T-helper 17 cell (primary cell): ENCODE measurements around the gene HPS1. TPM values are rescaled to one million over a fixed set of nuclear protein-coding genes. Genes with fewer than 3 reads are reported as not detected.
A peak's percentile ranks its signal among the peaks of the same experiment; 100 is the strongest.

Source experiments
- ATAC-seq: fragments of 150-1000 bp; cut with Tn5 transposase; 2 replicates; pipeline ENCODE4 v1.10.0; 2021; ENCODE audit warnings: mild to moderate bottlenecking, moderate library complexity
- DNase-seq, 3 donors: peaks; one replicate each; pipeline versions ENCODE4 v3.0.0 to v3.0.0-alpha.2; 2020 to 2021
- H3K9me3 ChIP-seq: one replicate; pipeline ENCODE4 v1.7.0; 2013; ENCODE audit warnings: low read length, mild to moderate bottlenecking; ENCODE audit not compliant: control insufficient read depth, poor library complexity, severe bottlenecking
- H3K27ac Mint-ChIP-seq: one replicate; pipeline ENCODE4 v1.8.0; 2022; ENCODE audit warnings: mild to moderate bottlenecking, moderate library complexity, mixed read lengths
- H3K27me3 Mint-ChIP-seq: one replicate; pipeline ENCODE4 v1.8.0; 2022; ENCODE audit warnings: mixed read lengths
- H3K36me3 Mint-ChIP-seq: one replicate; pipeline ENCODE4 v1.8.0; 2022; ENCODE audit warnings: low read depth, mixed read lengths
- H3K4me1 Mint-ChIP-seq: one replicate; pipeline ENCODE4 v1.8.0; 2022; ENCODE audit warnings: mild to moderate bottlenecking, mixed read lengths
- H3K4me3 Mint-ChIP-seq: one replicate; pipeline ENCODE4 v1.8.0; 2022; ENCODE audit warnings: mild to moderate bottlenecking, moderate library complexity, mixed read lengths
- total RNA-seq, 4 donors: library from RNA in 2 of 4; stranded (reverse) in 2 of 4; gene quantifications; one replicate each; pipeline ENCODE4 v1.2.3 and lab custom pipeline; 2022 to 2026

HPS1 gene
- total RNA-seq, 2 donors from 2014 or later: 76.5 to 79.3 TPM

DNA sequence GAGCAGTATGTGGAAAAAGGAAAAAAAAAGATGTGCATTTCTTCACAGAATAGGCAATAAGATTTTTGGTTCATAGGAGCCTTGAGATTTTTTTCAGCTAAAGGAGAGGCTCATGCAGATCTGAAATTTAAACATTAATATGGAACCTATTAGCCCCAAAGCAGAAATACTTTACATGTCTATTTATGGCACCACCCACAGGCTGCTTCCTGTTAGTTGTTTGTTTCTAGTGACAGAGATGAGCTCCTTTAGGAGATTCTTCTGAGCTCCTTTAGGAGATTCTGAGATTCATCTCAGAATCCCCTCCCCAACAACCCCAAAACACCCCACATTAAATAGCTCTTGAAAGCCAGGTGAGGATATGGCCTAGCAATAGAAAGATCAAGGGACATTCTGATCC, 27.9 kb upstream of the HPS1 start:
- peaks cover 4% of the 10 kb centered on the region for H3K4me1 Mint-ChIP-seq

DNA sequence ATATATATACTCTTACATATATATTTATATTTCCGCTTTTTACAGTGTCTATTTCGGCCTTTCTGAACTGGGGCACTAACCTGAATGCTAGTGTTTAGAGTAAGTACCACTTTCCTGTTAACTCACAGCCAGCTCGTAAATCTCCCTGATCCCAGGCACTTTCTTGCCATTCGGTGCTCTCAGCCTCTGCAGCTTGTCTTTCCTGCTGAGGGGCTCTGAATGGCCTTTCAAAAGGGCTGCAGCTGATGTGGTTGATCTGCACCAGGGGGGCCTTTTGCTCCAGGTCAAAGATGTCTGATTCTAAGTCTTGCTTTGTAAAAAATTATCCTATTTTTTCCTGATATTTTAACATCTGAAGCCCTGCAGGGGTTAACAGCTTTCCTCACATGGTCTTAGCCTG, 25.5 kb upstream of the HPS1 start:
- no peak overlapping the region for H3K27ac Mint-ChIP-seq
- peaks cover 14% of the 10 kb centered on the region for H3K4me1 Mint-ChIP-seq

More for the DNA sequence above, 27.9 kb upstream of the HPS1 start:
- no peak overlapping the region for H3K4me3 Mint-ChIP-seq
- DNase-seq (no peak), ATAC-seq (no peak)
- H3K9me3 ChIP-seq: no peaks in the 10 kb centered on the region
- no peak overlapping the region for H3K27ac Mint-ChIP-seq
- peaks cover 9% of the 10 kb centered on the region for H3K27me3 Mint-ChIP-seq
- no peaks in the 10 kb centered on the region for H3K36me3 Mint-ChIP-seq

DNA sequence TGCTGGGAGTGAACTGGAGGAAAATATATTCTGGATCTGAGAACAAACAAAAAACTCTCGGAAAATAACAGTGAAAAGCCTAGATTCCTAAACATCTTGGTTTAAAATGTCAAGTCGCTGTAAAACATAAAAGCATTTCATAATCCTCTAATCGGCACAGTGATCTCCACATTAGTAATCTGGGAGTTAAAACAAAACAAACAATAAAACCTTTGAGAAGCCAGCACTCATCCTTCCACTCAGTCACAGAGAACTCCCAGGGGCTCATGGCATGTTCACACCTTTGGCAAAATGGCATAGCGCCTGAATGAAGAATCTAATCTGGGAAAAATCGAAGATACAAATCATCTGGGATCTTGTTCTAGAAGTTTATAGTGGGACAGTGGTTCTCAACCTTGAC, 24.1 kb upstream of the HPS1 start:
- Mint-ChIP-seq H3K4me1 (peaks cover 17% of the 10 kb centered on the region), H3K27me3 (peaks cover 17% of the 10 kb centered on the region), H3K27ac (no peak overlapping the region), H3K36me3 (no peaks in the 10 kb centered on the region), H3K4me3 (no peak overlapping the region)
- no peak for DNase-seq
- H3K9me3 ChIP-seq: no peaks in the 10 kb centered on the region
- no peak for ATAC-seq

More for the DNA sequence above, 25.5 kb upstream of the HPS1 start:
- H3K9me3 ChIP-seq: no peaks in the 10 kb centered on the region
- Mint-ChIP-seq H3K36me3 (no peaks in the 10 kb centered on the region), H3K27me3 (peaks cover 17% of the 10 kb centered on the region), H3K4me3 (no peak overlapping the region)
- DNase-seq (no peak), ATAC-seq (no peak)

DNA sequence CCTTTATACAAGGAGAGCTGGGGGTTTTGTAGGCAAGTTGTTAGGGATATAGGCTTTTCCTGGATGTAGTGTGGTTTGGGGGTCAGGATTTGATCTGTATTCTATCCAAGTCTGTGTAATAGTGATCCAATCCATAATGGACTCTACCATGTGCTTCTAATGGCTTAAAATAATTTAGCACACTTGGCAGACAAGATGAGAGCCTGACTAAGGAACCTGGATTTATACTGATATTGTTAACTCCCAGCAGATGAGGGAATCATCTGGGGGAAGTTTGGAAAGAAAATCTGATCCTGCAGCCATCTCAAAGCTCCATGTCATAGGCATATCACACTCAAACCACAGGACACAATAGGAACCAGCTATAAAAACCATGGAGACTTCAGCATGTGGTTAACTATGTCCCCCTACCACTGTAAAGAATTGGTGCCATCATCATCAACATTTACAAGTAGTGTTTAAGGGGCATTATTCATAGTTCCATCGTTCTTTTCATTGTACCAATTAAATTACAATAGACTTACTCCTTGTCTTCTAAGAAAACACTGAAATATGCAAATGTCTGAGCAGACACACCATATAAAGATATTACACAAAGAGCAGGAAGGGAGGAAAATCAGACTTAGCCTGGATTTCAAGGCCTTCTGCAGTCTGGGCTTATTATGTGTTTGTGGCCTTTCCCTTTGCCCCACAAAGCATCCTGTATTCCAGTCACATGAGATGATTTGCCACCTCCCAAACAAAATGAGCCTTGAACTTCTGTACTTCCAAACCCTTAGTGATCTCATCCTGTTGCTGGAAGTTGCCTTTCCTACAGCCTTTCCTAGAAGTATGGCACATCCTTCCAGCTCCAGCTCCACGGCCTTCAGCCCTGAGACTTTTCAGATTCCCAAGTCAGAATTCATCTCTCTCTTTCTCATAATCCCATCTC, 22.5 kb upstream of the HPS1 start:
- DNase-seq: no peak
- peaks cover 15% of the 10 kb centered on the region for H3K4me1 Mint-ChIP-seq
- H3K36me3 Mint-ChIP-seq: no peaks in the 10 kb centered on the region
- H3K27ac Mint-ChIP-seq: no peak overlapping the region
- H3K27me3 Mint-ChIP-seq: peaks cover 23% of the 10 kb centered on the region
- no peak for ATAC-seq
- no peaks in the 10 kb centered on the region for H3K9me3 ChIP-seq
- peak overlapping the region; percentile 98 for H3K4me3 Mint-ChIP-seq

DNA sequence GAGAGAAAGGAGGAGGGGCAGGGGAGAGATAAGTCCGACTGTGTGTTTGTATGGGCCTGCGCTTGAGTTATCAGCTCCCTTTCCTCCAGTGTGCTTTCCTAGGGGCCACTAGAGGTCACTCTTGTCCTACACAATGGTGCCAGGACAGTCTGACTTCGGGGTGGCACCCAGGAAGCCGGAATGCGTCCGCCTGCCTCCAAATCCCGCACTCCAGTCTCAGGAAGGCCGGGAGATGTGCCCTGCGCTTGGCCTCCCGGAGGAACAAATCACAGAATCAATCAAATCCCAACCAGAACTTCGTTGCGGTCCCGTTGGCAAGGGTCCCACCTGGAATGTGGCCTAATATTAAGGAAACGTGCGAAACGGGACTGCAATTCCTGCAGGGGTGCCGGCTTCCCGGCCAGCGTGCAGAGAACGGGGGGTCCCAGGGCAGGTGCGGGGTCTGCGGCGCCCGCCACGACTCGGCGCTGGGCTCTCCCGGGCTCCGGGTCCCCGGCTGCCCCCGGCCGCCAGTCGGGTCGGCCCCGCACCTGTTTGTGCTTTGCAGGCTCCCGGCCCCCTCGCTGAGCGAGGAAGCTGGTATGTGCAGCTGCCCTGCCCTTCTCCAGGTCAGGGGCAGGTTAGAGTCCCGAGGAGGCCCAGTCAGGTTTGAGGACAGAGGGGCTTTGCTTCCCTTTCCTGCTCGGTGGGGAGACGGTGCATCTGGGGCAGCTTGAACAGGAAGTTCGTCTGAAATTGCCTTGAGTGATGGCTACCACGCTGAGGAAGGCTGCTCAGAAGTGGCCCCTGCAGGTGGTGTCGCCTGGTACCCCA, 21.0 kb upstream of the HPS1 start:
- Mint-ChIP-seq H3K36me3 (peaks cover 3% of the 10 kb centered on the region), H3K27ac (peak overlapping the region; percentile 62), H3K4me1 (peaks cover 15% of the 10 kb centered on the region), H3K4me3 (peak overlapping the region; percentile 98), H3K27me3 (peaks cover 33% of the 10 kb centered on the region)
- DNase-seq: peak; percentile 31 to 39 (median 35)
- no peaks in the 10 kb centered on the region for H3K9me3 ChIP-seq
- peak; percentile 97 for ATAC-seq

DNA sequence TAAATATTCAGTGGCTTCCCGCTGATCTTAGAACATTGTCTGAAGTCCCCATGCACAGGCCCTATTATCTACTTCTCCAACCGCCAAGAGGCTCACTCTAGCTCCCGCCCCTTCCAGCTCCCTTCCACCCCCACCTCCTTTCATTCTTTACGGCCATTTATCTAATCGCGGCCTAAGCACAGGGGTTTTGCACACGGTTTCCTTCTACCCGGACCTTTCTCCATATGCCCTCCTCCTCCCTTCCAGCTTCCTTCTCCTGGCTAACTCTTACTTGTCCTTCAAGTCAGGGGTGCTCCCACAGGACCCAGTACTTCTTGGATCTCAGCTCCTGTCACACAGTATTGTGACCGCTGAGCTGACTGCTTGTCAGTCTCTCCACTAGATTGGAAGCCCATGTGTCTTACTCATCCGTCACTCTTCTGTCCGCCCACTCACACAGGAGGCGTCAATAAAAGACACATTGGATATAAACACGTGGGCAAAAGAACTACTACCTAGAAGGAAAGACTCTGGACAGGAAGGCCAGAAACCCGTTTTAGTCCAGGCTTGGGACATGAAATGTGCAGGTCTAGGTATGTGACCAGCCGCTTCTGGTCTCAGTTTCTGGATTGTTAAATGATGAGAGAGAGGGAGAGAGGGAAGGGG, 20.2 kb upstream of the HPS1 start:
- H3K4me1 Mint-ChIP-seq: peaks cover 15% of the 10 kb centered on the region
- peaks cover 6% of the 10 kb centered on the region for H3K36me3 Mint-ChIP-seq
- ATAC-seq (no peak), DNase-seq (no peak)
- H3K27me3 Mint-ChIP-seq: peaks cover 32% of the 10 kb centered on the region
- H3K9me3 ChIP-seq: no peaks in the 10 kb centered on the region
- H3K4me3 Mint-ChIP-seq: peak overlapping the region; percentile 98
- peak overlapping the region; percentile 62 for H3K27ac Mint-ChIP-seq

DNA sequence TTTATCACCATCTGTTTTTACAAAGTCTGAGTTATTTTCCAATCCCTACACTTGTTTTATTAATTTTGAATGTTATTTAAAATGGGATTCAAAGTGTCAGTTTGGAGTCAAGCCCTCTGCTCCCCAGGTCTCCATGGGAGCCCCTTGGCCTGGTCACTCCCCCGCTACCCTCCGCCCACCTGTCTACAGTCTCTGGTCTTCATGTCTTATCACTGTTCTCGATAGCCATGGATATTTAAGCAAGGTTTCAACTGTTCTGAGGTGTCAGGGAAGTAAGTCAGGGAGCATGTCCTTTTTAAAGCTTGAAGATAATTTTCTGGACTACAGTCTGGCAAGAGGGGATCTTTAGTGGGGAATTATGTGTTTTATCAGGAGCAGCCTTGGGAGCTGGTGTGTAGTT, 19.1 kb upstream of the HPS1 start:
- Mint-ChIP-seq H3K4me1 (peaks cover 15% of the 10 kb centered on the region), H3K36me3 (peaks cover 6% of the 10 kb centered on the region), H3K4me3 (no peak overlapping the region), H3K27ac (no peak overlapping the region), H3K27me3 (peaks cover 37% of the 10 kb centered on the region)
- H3K9me3 ChIP-seq: no peaks in the 10 kb centered on the region
- ATAC-seq (no peak), DNase-seq (no peak)

DNA sequence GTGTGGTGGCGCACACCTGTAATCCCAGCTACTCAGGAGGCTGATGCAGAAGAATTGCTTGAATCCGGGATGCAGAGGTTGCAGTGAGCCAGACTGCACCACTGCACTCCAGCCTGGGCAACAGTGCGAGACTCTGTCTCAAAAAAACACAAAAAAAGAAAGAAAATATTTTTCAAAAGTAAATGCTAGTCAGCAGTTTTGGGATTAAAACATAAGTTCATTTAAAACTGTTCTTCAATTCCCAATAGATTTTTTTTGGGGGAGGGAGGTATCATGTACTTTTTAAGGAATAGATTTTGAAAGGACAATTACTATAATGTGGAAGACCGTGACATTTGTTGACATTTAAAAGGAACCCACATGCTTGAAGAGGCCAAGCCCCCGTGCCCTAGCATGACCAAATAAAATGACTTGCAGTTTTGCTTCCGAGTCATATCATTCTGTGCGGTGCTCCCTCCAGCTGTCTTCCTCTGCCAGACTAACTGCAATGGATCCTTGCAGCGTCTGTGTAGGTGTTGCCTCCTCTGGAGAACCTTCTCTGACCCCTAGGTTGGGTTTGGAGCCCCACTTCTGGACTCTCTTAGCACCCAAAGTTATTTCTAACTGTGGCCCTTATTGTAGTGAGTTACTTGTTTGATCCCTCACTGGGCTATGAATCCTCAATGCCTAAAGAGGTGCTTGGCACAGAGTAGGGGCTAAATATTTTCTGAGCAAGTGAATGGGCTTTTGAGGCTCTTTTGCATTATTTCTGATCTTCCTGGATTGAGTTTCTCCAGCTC, 17.4 kb upstream of the HPS1 start:
- H3K9me3 ChIP-seq: no peaks in the 10 kb centered on the region
- H3K4me1 Mint-ChIP-seq: peaks cover 13% of the 10 kb centered on the region
- H3K4me3 Mint-ChIP-seq: no peak overlapping the region
- ATAC-seq (no peak), DNase-seq (no peak)
- peaks cover 36% of the 10 kb centered on the region for H3K27me3 Mint-ChIP-seq
- no peak overlapping the region for H3K27ac Mint-ChIP-seq
- H3K36me3 Mint-ChIP-seq: peaks cover 6% of the 10 kb centered on the region

DNA sequence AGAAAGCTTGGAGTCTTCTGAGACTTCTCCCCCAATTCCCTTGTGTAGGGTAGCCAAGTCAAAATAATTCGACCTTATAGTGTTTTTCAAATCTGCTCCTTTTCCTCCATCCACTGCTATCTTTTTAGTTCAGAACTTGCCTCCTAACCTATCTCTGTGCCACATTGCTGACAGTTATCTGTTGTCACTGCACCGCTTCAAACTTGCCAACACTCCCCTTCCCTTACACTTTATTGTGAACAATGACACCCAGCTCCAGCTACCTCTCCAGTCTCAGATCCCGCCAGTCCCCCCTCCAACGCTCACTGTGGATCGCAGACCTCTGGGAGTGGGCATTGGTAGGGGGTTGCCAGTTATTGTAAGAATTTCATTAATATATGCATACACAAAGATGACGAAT, 16.3 kb upstream of the HPS1 start:
- peaks cover 10% of the 10 kb centered on the region for H3K4me1 Mint-ChIP-seq
- H3K27me3 Mint-ChIP-seq: peaks cover 40% of the 10 kb centered on the region
- peaks cover 9% of the 10 kb centered on the region for H3K36me3 Mint-ChIP-seq
- no peak for DNase-seq
- no peak for ATAC-seq
- no peaks in the 10 kb centered on the region for H3K9me3 ChIP-seq
- peak overlapping the region; percentile 32 for H3K27ac Mint-ChIP-seq
- no peak overlapping the region for H3K4me3 Mint-ChIP-seq

DNA sequence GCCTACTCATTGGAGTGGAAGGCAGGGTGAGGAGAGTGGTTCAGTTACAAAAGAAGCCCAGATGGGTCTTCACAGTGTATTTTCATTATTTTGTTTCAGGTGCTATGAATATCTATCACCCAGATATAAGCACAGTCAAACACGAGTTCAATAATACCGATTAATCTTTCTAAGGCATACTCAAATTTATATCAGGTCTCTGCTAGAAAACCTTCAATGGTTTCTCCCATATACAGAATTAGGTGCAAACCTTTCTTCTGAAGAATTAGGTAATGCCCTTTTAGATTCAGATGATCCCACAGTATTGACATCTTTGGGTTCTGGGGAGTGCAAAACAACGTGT, 14.7 kb upstream of the HPS1 start:
- Mint-ChIP-seq H3K27me3 (peaks cover 54% of the 10 kb centered on the region), H3K36me3 (peaks cover 10% of the 10 kb centered on the region), H3K4me3 (no peak overlapping the region), H3K4me1 (peaks cover 4% of the 10 kb centered on the region), H3K27ac (no peak overlapping the region)
- no peak for ATAC-seq
- DNase-seq: no peak
- no peaks in the 10 kb centered on the region for H3K9me3 ChIP-seq

DNA sequence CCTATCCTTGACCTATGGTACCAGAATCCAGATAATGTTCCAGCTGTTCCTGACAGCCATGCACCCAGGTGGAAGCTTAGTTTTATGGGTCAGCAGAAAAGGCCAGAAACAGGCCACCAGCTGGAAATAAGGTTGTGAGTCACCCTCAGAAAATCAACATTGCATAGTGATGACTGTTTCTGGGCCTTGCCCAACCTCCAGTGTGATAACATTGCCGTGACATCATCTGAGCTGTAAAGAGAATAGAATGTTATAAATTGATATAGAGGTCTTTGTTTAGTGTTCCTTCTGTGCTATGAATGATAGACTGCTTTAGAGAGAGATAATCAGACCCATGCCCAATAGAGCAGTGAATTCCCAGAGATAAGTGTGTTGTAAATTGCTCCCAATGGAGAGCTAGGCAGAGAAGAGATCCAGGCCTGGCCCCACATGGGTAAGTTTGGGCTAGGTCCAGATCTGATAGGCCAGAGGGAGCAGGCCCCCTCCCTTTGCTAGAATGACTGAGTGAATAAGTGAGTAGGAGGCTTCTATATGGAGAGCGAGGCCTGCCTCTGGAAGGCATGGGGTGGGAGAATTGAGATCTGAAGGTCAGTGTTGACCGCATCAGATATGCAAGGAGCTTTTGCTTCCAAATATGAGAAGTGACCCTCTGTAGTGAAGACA, 14.2 kb upstream of the HPS1 start:
- Mint-ChIP-seq H3K36me3 (peaks cover 10% of the 10 kb centered on the region), H3K4me1 (peaks cover 4% of the 10 kb centered on the region), H3K27me3 (peaks cover 59% of the 10 kb centered on the region), H3K27ac (no peak overlapping the region), H3K4me3 (no peak overlapping the region)
- no peaks in the 10 kb centered on the region for H3K9me3 ChIP-seq
- ATAC-seq (no peak), DNase-seq (no peak)
